Neuronal stem cell (in vitro differentiated cells): ENCODE results near the gene FAM20C.
A peak's percentile ranks its signal among the peaks of the same experiment; 100 is the strongest.

Experiments
- DNase-seq: peaks from one replicate; pipeline ENCODE4 v3.0.0-alpha.2; 2013; ENCODE audit warnings: low spot score
- H2AFZ ChIP-seq: one replicate; pipeline ENCODE4 v1.6.1; 2013; ENCODE audit warnings: mild to moderate bottlenecking, low read length, inconsistent platforms
- H2AK5ac ChIP-seq: 2 replicates; pipeline ENCODE4 v1.6.1; 2013; ENCODE audit warnings: low read depth, mild to moderate bottlenecking, inconsistent platforms, low read length, moderate library complexity, mixed read lengths
- H2BK120ac ChIP-seq: 2 replicates; pipeline ENCODE4 v1.6.1; 2013; ENCODE audit warnings: low read depth, mild to moderate bottlenecking, inconsistent platforms, low read length, moderate library complexity, mixed read lengths
- H2BK12ac ChIP-seq: one replicate; pipeline ENCODE4 v1.6.1; 2013; ENCODE audit warnings: low read length, inconsistent platforms
- H2BK15ac ChIP-seq: 2 replicates; pipeline ENCODE4 v1.6.1; 2013; ENCODE audit warnings: mild to moderate bottlenecking, low read length, inconsistent platforms, mixed read lengths
- H2BK5ac ChIP-seq: one replicate; pipeline ENCODE4 v1.6.1; 2013; ENCODE audit warnings: inconsistent platforms, mild to moderate bottlenecking, low read length, moderate library complexity
- H3K14ac ChIP-seq: one replicate; pipeline ENCODE4 v1.6.1; 2013; ENCODE audit warnings: low read length, inconsistent platforms
- H3K18ac ChIP-seq: 2 replicates; pipeline ENCODE4 v1.6.1; 2013; ENCODE audit warnings: low read length, inconsistent platforms
- H3K23ac ChIP-seq: 2 replicates; pipeline ENCODE4 v1.6.1; 2013; ENCODE audit warnings: low read depth, mild to moderate bottlenecking, mixed read lengths, low read length, inconsistent platforms; ENCODE audit not compliant: poor library complexity
- H3K27ac ChIP-seq: replicated peaks from 3 replicates; pipeline ENCODE4 v1.5.1; 2013; ENCODE audit warnings: low read length, inconsistent platforms
- H3K27me3 ChIP-seq, 3 experiments: 2 replicates each; pipeline ENCODE4 v1.6.1; 2013; ENCODE audit warnings: low read length in 3 of 3, mild to moderate bottlenecking in 2 of 3, inconsistent platforms in 1 of 3, low read depth in 1 of 3, mixed read lengths in 1 of 3, moderate library complexity in 1 of 3; ENCODE audit not compliant: control insufficient read depth in 3 of 3, insufficient read depth in 3 of 3
- H3K36me3 ChIP-seq, 2 donors: replicated peaks in 1 of 2; 2 replicates each; pipeline ENCODE4 v1.6.1; 2013; ENCODE audit warnings: low read length in 2 of 2; ENCODE audit not compliant: control insufficient read depth in 2 of 2, insufficient read depth in 2 of 2
- H3K4ac ChIP-seq: 2 replicates; pipeline ENCODE4 v1.6.1; 2013; ENCODE audit warnings: inconsistent platforms, mild to moderate bottlenecking, low read length, moderate library complexity
- H3K4me1 ChIP-seq, 2 donors: 1 replicate in 1 of 2; 2 replicates in 1 of 2; pipeline ENCODE4 v1.6.1; 2013; ENCODE audit warnings: low read length in 2 of 2, low read depth in 1 of 2; ENCODE audit not compliant: control insufficient read depth in 2 of 2, insufficient read depth in 1 of 2
- H3K4me2 ChIP-seq: one replicate; pipeline ENCODE4 v1.6.1; 2013; ENCODE audit warnings: mild to moderate bottlenecking, low read length, inconsistent platforms; ENCODE audit not compliant: insufficient read depth, poor library complexity, severe bottlenecking
- H3K4me3 ChIP-seq, 2 donors: 2 replicates each; pipeline ENCODE4 v1.5.1; 2013; ENCODE audit warnings: low read length in 2 of 2, mild to moderate bottlenecking in 2 of 2, inconsistent platforms in 1 of 2, moderate library complexity in 1 of 2
- H3K79me1 ChIP-seq: one replicate; pipeline ENCODE4 v1.6.1; 2013; ENCODE audit warnings: low read depth, mild to moderate bottlenecking, inconsistent platforms, low read length, moderate library complexity
- H3K9ac ChIP-seq: one replicate; pipeline ENCODE4 v1.6.1; 2013; ENCODE audit warnings: mild to moderate bottlenecking, low read depth, low read length, inconsistent platforms; ENCODE audit not compliant: poor library complexity
- H3K9me3 ChIP-seq, 2 donors: replicated peaks in 1 of 2; 2 replicates each; pipeline versions ENCODE3 to v1.6.1; 2013; ENCODE audit warnings: low read length in 2 of 2, mild to moderate bottlenecking in 2 of 2, inconsistent platforms in 1 of 2, low read depth in 1 of 2, mixed read lengths in 1 of 2, moderate library complexity in 1 of 2; ENCODE audit not compliant: control insufficient read depth in 2 of 2, insufficient read depth in 1 of 2
- H4K8ac ChIP-seq: one replicate; pipeline ENCODE4 v1.6.1; 2013; ENCODE audit warnings: low read depth, mild to moderate bottlenecking, inconsistent platforms, low read length, moderate library complexity
- H4K91ac ChIP-seq: one replicate; pipeline ENCODE4 v1.6.1; 2013; ENCODE audit warnings: low read length, low read depth, mild to moderate bottlenecking, inconsistent platforms; ENCODE audit not compliant: poor library complexity
- WGBS, 2 donors: extraction: QIAGEN DNeasy Blood & Tissue Kit; methylation state at CpG; one replicate each; pipeline ENCODE4 v1.1.7; 2013; ENCODE audit warnings: missing lambda C conversion rate in 2 of 2, mixed read lengths in 1 of 2; ENCODE audit not compliant: insufficient read length in 2 of 2, insufficient replicate concordance in 1 of 2; ENCODE audit errors: extremely low coverage in 2 of 2; 5-methylcytosine and 5-hydroxymethylcytosine counted together

Gene FAM20C

GRCh38 chr7:265998-266850, 73.9 kb downstream of the FAM20C start:
- H3K23ac ChIP-seq: no peak overlapping the region
- H3K14ac ChIP-seq: peak overlapping the region; percentile 49
- H2BK12ac ChIP-seq: peak overlapping the region; percentile 80
- H3K27ac ChIP-seq: no peak overlapping the region
- peaks cover 0 to 2% of the 10 kb centered on the region in 2 donors for H3K36me3 ChIP-seq
- H2BK15ac ChIP-seq: peak overlapping the region; percentile 26
- no peak overlapping the region for H2BK5ac ChIP-seq
- no peak overlapping the region for H3K4me2 ChIP-seq
- no peak overlapping the region for H2AFZ ChIP-seq
- DNase-seq: no peak
- H3K9ac ChIP-seq: no peak overlapping the region
- no peaks in the 10 kb centered on the region for H3K79me1 ChIP-seq
- H3K9me3 ChIP-seq: peaks cover 17 to 23% of the 10 kb centered on the region in 2 donors
- H4K91ac ChIP-seq: peak overlapping the region; percentile 65
- peak overlapping the region; percentile 78 for H2AK5ac ChIP-seq
- H3K4ac ChIP-seq: no peak overlapping the region
- peak overlapping the region; percentile 87 for H3K18ac ChIP-seq
- no peaks in the 10 kb centered on the region for H3K4me1 ChIP-seq
- H3K27me3 ChIP-seq: no peaks in the 10 kb centered on the region
- no peak overlapping the region for H2BK120ac ChIP-seq
- no CpG with 5 or more reads among the region's 22 CpGs for WGBS, 2 donors
- H4K8ac ChIP-seq: peak overlapping the region; percentile 32
- H3K4me3 ChIP-seq: peak overlapping the region in 1 of 2 donors; percentile 23

GRCh38 chr7:266851-267840, 74.8 kb downstream of the FAM20C start:
- H2BK120ac ChIP-seq: no peak overlapping the region
- H3K36me3 ChIP-seq: peaks cover 0 to 2% of the 10 kb centered on the region in 2 donors
- no peaks in the 10 kb centered on the region for H3K4me1 ChIP-seq
- peak overlapping the region; percentile 26 for H2BK15ac ChIP-seq
- peak overlapping the region; percentile 47 for H3K23ac ChIP-seq
- H3K18ac ChIP-seq: peak overlapping the region; percentile 87
- H4K91ac ChIP-seq: no peak overlapping the region
- no peak overlapping the region for H3K4ac ChIP-seq
- H3K79me1 ChIP-seq: no peaks in the 10 kb centered on the region
- no peak overlapping the region for H4K8ac ChIP-seq
- no peaks in the 10 kb centered on the region for H3K27me3 ChIP-seq
- H3K4me2 ChIP-seq: no peak overlapping the region
- no peak overlapping the region for H3K14ac ChIP-seq
- H3K4me3 ChIP-seq: no peak overlapping the region
- peak overlapping the region; percentile 17 for H2BK12ac ChIP-seq
- DNase-seq: no peak
- peaks cover 12 to 15% of the 10 kb centered on the region in 2 donors for H3K9me3 ChIP-seq
- no CpG with 5 or more reads among the region's 45 CpGs for WGBS, 2 donors
- no peak overlapping the region for H3K27ac ChIP-seq
- peak overlapping the region; percentile 17 for H3K9ac ChIP-seq
- no peak overlapping the region for H2AFZ ChIP-seq
- H2BK5ac ChIP-seq: no peak overlapping the region
- peak overlapping the region; percentile 78 for H2AK5ac ChIP-seq

- Histone ChIP-seq H3K27ac (no peak overlapping the region), H3K9me3 (peaks cover 12 to 19% of the 10 kb centered on the region in 2 donors), H3K27me3 (no peaks in the 10 kb centered on the region), H3K4me1 (no peaks in the 10 kb centered on the region), H3K9ac (no peak overlapping the region), H3K4me2 (no peak overlapping the region), H4K91ac (no peak overlapping the region), H4K8ac (no peak overlapping the region), H2BK120ac (no peak overlapping the region), H3K23ac (peak overlapping the region; percentile 14), H2BK5ac (no peak overlapping the region), H3K18ac (peak overlapping the region; percentile 32), H3K14ac (no peak overlapping the region), H3K4me3 (no peak overlapping the region), H2BK12ac (no peak overlapping the region), H2AK5ac (no peak overlapping the region), H3K36me3 (no peaks in the 10 kb centered on the region), H3K79me1 (no peaks in the 10 kb centered on the region), H2AFZ (no peak overlapping the region), H3K4ac (no peak overlapping the region), H2BK15ac (no peak overlapping the region)
- no peak for DNase-seq
- WGBS, 2 donors: no CpG with 5 or more reads among the region's 12 CpGs
Observed at GRCh38 chr7:268991-269390, 76.6 kb downstream of the FAM20C start.
